B cell (primary cell): Measurements from ENCODE around the gene TAF4.

ENCODE experiments used
- CTCF ChIP-seq: fragments of 200-600 bp; IDR thresholded peaks from one replicate; pipeline ENCODE4 v1.8.0; 2022; ENCODE audit warnings: antibody characterized with exemption, mild to moderate bottlenecking
- EZH2 ChIP-seq: IDR thresholded peaks from 2 replicates; pipeline ENCODE4 v1.6.1; 2012; ENCODE audit warnings: borderline replicate concordance, low read depth, mild to moderate bottlenecking, moderate library complexity, low read length; ENCODE audit not compliant: insufficient read depth, poor library complexity, severe bottlenecking

- TF ChIP-seq CTCF = no peak
- no peak for TF ChIP-seq EZH2
These were observed 74.2 kb downstream of the TAF4 start for GRCh38 chr20:61991476-61991875.
